IMR-90 (cell line): Measurements from ENCODE around the gene KCNQ5. TPM values are rescaled to one million over a fixed set of nuclear protein-coding genes. Genes with fewer than 3 reads are reported as not detected.
A peak's percentile ranks its signal among the peaks of the same experiment; 100 is the strongest.
"Not testable (repeated sequence)": the region's sequence is repeated elsewhere in the genome, so short reads cannot be mapped to it uniquely, and the experiment has no call there.

Experiments used
- ATAC-seq: fragments of 200-7000 bp; cut with Tn5 transposase; 2 replicates; pipeline ENCODE4 v1.9.1; 2020; ENCODE audit warnings: low read depth, mild to moderate bottlenecking, moderate library complexity
- BruUV-seq: library from RNA; stranded (reverse); fragments of 400-500 nt; replicated peaks from 2 replicates; lab custom pipeline; 2021; lab: Mats Ljungman, UMichigan
- CTCF ChIA-PET: fragments of 300-600 bp; formaldehyde crosslinking; extraction: SDS; loops from one replicate; lab custom pipeline; 2021; ENCODE audit warnings: antibody characterized with exemption; lab: Yijun Ruan, JAX
- POLR2A ChIA-PET: fragments of 300-600 bp; sonication (Branson Sonifier 250); formaldehyde crosslinking; loops from one replicate; lab custom pipeline; 2022; ENCODE audit warnings: antibody characterized with exemption; ENCODE audit not compliant: unreplicated experiment; lab: Charles Lee
- DNase-seq: peaks from one replicate; pipeline ENCODE4 v3.0.0; 2013
- H2AFZ ChIP-seq: replicated peaks from 2 replicates; pipeline ENCODE3; 2013; ENCODE audit warnings: low read length, mild to moderate bottlenecking; ENCODE audit not compliant: poor library complexity
- H2AK5ac ChIP-seq: 2 replicates; pipeline ENCODE4 v1.6.1; 2013; ENCODE audit warnings: low read depth, low read length, inconsistent platforms
- H2AK9ac ChIP-seq: replicated peaks from 2 replicates; pipeline ENCODE3; 2013; ENCODE audit warnings: mild to moderate bottlenecking, low read depth, low read length, moderate library complexity; ENCODE audit not compliant: poor library complexity
- H2BK120ac ChIP-seq: 2 replicates; pipeline ENCODE4 v1.6.1; 2013; ENCODE audit warnings: low read depth, low read length, inconsistent platforms
- H2BK15ac ChIP-seq: 3 replicates; pipeline ENCODE4 v1.6.1; 2013; ENCODE audit warnings: low read depth, low read length, inconsistent platforms
- H2BK20ac ChIP-seq: 2 replicates; pipeline ENCODE4 v1.6.1; 2013; ENCODE audit warnings: low read depth, mild to moderate bottlenecking, inconsistent platforms, low read length, moderate library complexity
- H2BK5ac ChIP-seq: 2 replicates; pipeline ENCODE4 v1.6.1; 2013; ENCODE audit warnings: mild to moderate bottlenecking, low read depth, low read length, inconsistent platforms; ENCODE audit not compliant: poor library complexity, severe bottlenecking
- H3K14ac ChIP-seq: replicated peaks from 2 replicates; pipeline ENCODE4 v1.6.1; 2013; ENCODE audit warnings: low read depth, low read length, inconsistent platforms
- H3K18ac ChIP-seq: 2 replicates; pipeline ENCODE4 v1.6.1; 2013; ENCODE audit warnings: low read depth, low read length, control low read depth
- H3K23ac ChIP-seq: 2 replicates; pipeline ENCODE4 v1.6.1; 2013; ENCODE audit warnings: low read depth, low read length, inconsistent platforms
- H3K27ac ChIP-seq: 2 replicates; pipeline ENCODE4 v1.5.1; 2013; ENCODE audit warnings: mild to moderate bottlenecking, control low read depth, low read length; ENCODE audit not compliant: insufficient read depth
- H3K27me3 ChIP-seq: 2 replicates; pipeline ENCODE4 v1.6.1; 2013; ENCODE audit warnings: low read length; ENCODE audit not compliant: control insufficient read depth, insufficient read depth
- H3K36me3 ChIP-seq: 2 replicates; pipeline ENCODE4 v1.6.1; 2013; ENCODE audit warnings: low read length, mixed read lengths; ENCODE audit not compliant: control insufficient read depth, insufficient read depth
- H3K4ac ChIP-seq: 2 replicates; pipeline ENCODE4 v1.6.1; 2013; ENCODE audit warnings: low read depth, low read length, inconsistent platforms
- H3K4me1 ChIP-seq: 2 replicates; pipeline ENCODE4 v1.6.1; 2013; ENCODE audit warnings: low read length, mixed read lengths; ENCODE audit not compliant: control insufficient read depth, insufficient read depth
- H3K4me2 ChIP-seq: 2 replicates; pipeline ENCODE4 v1.6.1; 2013; ENCODE audit warnings: low read depth, mild to moderate bottlenecking, control low read depth, low read length, moderate library complexity
- H3K4me3 ChIP-seq: 2 replicates; pipeline ENCODE4 v1.5.1; 2013; ENCODE audit warnings: low read depth, mild to moderate bottlenecking, control low read depth, low read length, moderate library complexity; ENCODE audit not compliant: insufficient read depth
- H3K56ac ChIP-seq: 2 replicates; pipeline ENCODE4 v1.6.1; 2013; ENCODE audit warnings: low read length, inconsistent platforms; ENCODE audit not compliant: insufficient read depth; ENCODE audit errors: extremely low read depth
- H3K79me1 ChIP-seq, 2 experiments: 2 replicates each; pipeline ENCODE4 v1.6.1; 2013; ENCODE audit warnings: low read length in 2 of 2, inconsistent platforms in 1 of 2, low read depth in 1 of 2
- H3K9ac ChIP-seq: 2 replicates; pipeline ENCODE4 v1.6.1; 2013; ENCODE audit warnings: low read depth, low read length, control low read depth
- H3K9me1 ChIP-seq: 2 replicates; pipeline ENCODE4 v1.6.1; 2013; ENCODE audit warnings: low read length, inconsistent platforms; ENCODE audit not compliant: insufficient read depth
- H3K9me3 ChIP-seq: 2 replicates; pipeline ENCODE4 v1.6.1; 2013; ENCODE audit warnings: low read length; ENCODE audit not compliant: control insufficient read depth, insufficient read depth
- H4K20me1 ChIP-seq: 2 replicates; pipeline ENCODE4 v1.6.1; 2013; ENCODE audit warnings: low read length, inconsistent platforms; ENCODE audit not compliant: insufficient read depth
- H4K5ac ChIP-seq: 2 replicates; pipeline ENCODE4 v1.6.1; 2013; ENCODE audit warnings: mild to moderate bottlenecking, low read depth, low read length, control low read depth
- H4K8ac ChIP-seq, 2 experiments: 2 replicates each; pipeline ENCODE4 v1.6.1; 2013; ENCODE audit warnings: low read depth in 2 of 2, low read length in 2 of 2, control low read depth in 1 of 2, inconsistent platforms in 1 of 2
- H4K91ac ChIP-seq: 2 replicates; pipeline ENCODE4 v1.6.1; 2013; ENCODE audit warnings: low read depth, low read length, inconsistent platforms; ENCODE audit not compliant: insufficient read depth
- MAFK ChIP-seq: IDR thresholded peaks from 2 replicates; pipeline ENCODE4 v1.6.1; 2012; ENCODE audit warnings: low read depth, low read length, improper control_type of control experiment
- RCOR1 ChIP-seq: IDR thresholded peaks from 2 replicates; pipeline ENCODE4 v1.6.1; 2012; ENCODE audit warnings: mild to moderate bottlenecking, low read length, improper control_type of control experiment; ENCODE audit not compliant: insufficient replicate concordance
- WGBS, 2 experiments: methylation state at CpG; one replicate each; pipeline versions ENCODE4 v1.1.5 to v1.1.7; 2013; ENCODE audit warnings: missing lambda C conversion rate in 2 of 2; ENCODE audit not compliant: insufficient read length in 1 of 2; ENCODE audit errors: extremely low coverage in 2 of 2; 5-methylcytosine and 5-hydroxymethylcytosine counted together
- dilution Hi-C: fragments of 300-500 bp; cut with HindIII; formaldehyde crosslinking; loops from one replicate; pipeline ENCODE4 v1.14.3; 2018; ENCODE audit warnings: low sequenced_read_pairs; ENCODE audit not compliant: unreplicated experiment
- in situ Hi-C: fragments of 300-500 bp; cut with MboI; formaldehyde crosslinking; loops from 3 replicates; pipeline ENCODE4 v1.14.3; 2019; ENCODE audit warnings: low sequenced_read_pairs, inconsistent platforms, mixed read lengths
- intact Hi-C: fragments of 100-400 bp; cut with micrococcal nuclease; formaldehyde crosslinking; loops from 2 replicates; pipeline ENCODE4 v1.10.0; 2022
- polyA plus RNA-seq, 3 experiments: library from polyadenylated mRNA; depleted of rRNA; stranded (reverse); fragments of >200 nt; gene quantifications; 2 replicates each; pipeline ENCODE4 v1.2.3, GENCODE V29; 2012; ENCODE audit warnings: low replicate concordance in 1 of 3
- total RNA-seq: library from RNA; depleted of rRNA; stranded (reverse); fragments of >200 nt; gene quantifications from 2 replicates; pipeline ENCODE4 v1.2.3, GENCODE V29; 2012

KCNQ5 gene
- total and polyA plus RNA-seq, 2 of the 4 experiments (the other 2 are of a cell fraction), result 0.75 to 1.3 TPM

GRCh38 chr6:73233048-73233447 is 611.2 kb downstream of the KCNQ5 start:
- H3K9ac ChIP-seq, result no peak overlapping the region
- H4K8ac ChIP-seq, result no peak overlapping the region
- no peaks in the 10 kb centered on the region for H3K27me3 ChIP-seq
- H2AFZ ChIP-seq, result no peak overlapping the region
- H2BK20ac ChIP-seq, result no peak overlapping the region
- no peak overlapping the region for H3K23ac ChIP-seq
- no peak overlapping the region for H4K91ac ChIP-seq
- ATAC-seq (no peak), DNase-seq (no peak)
- H2BK5ac ChIP-seq, result no peak overlapping the region
- H2AK5ac ChIP-seq, result peak overlapping the region; percentile 11; the same call in 1 of the 2 replicates
- peaks cover 4% of the 10 kb centered on the region for H3K4me1 ChIP-seq
- no CpG with 5 or more reads among the region's 6 CpGs for WGBS, 2 experiments
- intact Hi-C loops, result no loop called here
- H3K9me3 ChIP-seq, result no peaks in the 10 kb centered on the region
- ChIA-PET CTCF (no interaction called here), POLR2A (no interaction called here)
- no peak overlapping the region; the same call in 1 of the 2 replicates for H3K18ac ChIP-seq
- H3K56ac ChIP-seq, result no peak overlapping the region
- no peaks in the 10 kb centered on the region for H3K9me1 ChIP-seq
- H2AK9ac ChIP-seq, result no peak overlapping the region
- no peak overlapping the region for H3K4me3 ChIP-seq
- H3K36me3 ChIP-seq, result no peaks in the 10 kb centered on the region
- in situ Hi-C loops, result no loop called here
- no peaks in the 10 kb centered on the region for H3K79me1 ChIP-seq
- no peak overlapping the region for H2BK15ac ChIP-seq
- H3K4ac ChIP-seq, result no peak overlapping the region
- H3K4me2 ChIP-seq, result no peak overlapping the region
- TF ChIP-seq RCOR1, result no peak
- no peak for TF ChIP-seq MAFK
- H3K14ac ChIP-seq, result 0 out of 2 replicates have a peak overlapping the region, but pooled peaks have one; percentile 46
- BruUV-seq, result no TSS peak
- H4K20me1 ChIP-seq, result no peaks in the 10 kb centered on the region
- no peak overlapping the region for H2BK120ac ChIP-seq
- H3K27ac ChIP-seq, result no peak overlapping the region
- dilution Hi-C loops, result no loop called here
- no peak overlapping the region for H4K5ac ChIP-seq

DNA sequence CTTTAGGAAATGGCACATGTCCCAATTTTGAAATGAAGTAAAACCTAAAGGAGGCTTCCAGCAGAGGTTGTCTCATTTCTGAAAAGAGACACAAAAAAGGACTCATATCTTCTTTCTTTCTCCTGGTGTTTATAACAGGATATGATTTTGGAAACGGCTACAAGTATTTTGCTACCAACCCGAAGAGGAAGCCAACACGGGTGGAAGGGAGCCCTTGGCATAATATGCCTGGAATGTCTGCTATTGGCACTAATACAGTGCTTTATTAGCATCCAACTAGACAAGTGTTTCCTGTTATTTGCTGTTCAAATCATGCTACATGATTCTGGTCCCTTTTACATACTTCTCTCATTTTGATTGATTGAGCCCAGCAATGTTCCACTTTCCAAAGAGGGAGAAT is 612.1 kb downstream of the KCNQ5 start:
- H3K9me1 ChIP-seq, H2BK20ac ChIP-seq, H3K9me3 ChIP-seq, BruUV-seq, H3K4me1 ChIP-seq, H3K23ac ChIP-seq, H3K27ac ChIP-seq, H3K14ac ChIP-seq, H3K4me2 ChIP-seq, ATAC-seq, H2BK120ac ChIP-seq, H3K9ac ChIP-seq, H4K5ac ChIP-seq, H2AFZ ChIP-seq, H3K4ac ChIP-seq, H3K4me3 ChIP-seq, DNase-seq, CTCF ChIA-PET, H3K79me1 ChIP-seq, H3K36me3 ChIP-seq, H2BK5ac ChIP-seq, H3K18ac ChIP-seq, H2AK5ac ChIP-seq, intact Hi-C loops, dilution Hi-C loops, H2AK9ac ChIP-seq, POLR2A ChIA-PET, H3K27me3 ChIP-seq, in situ Hi-C loops, H4K20me1 ChIP-seq, H3K56ac ChIP-seq, H4K91ac ChIP-seq: not testable (repeated sequence)
- Histone ChIP-seq H4K8ac (peak overlapping the region in 1 of 2 experiments; percentile 40; a peak in 1 of 4 replicates), H2BK15ac (peak overlapping the region; percentile 48; the same call in 1 of the 3 replicates)
- WGBS, 2 experiments, result no CpG with 5 or more reads among the region's 3 CpGs
